Tibial nerve (tissue), 4 donors: ENCODE data around the gene ZBTB20. TPM values are rescaled to one million over a fixed set of nuclear protein-coding genes. Genes with fewer than 3 reads are reported as not detected.

Source experiments
- DNase-seq, 2 donors: peaks; one replicate each; pipeline ENCODE4 v3.0.0-alpha.2; 2019; ENCODE audit warnings: low spot score in 2 of 2
- H3K27ac ChIP-seq, 4 donors: fragments of 200-600 bp; sonication (generic) in 3 of 4; one replicate each; pipeline ENCODE4 v1.5.1; 2017 to 2019; ENCODE audit warnings: mild to moderate bottlenecking in 1 of 4
- H3K27me3 ChIP-seq, 2 donors: fragments of 200-600 bp; sonication (generic) in 1 of 2; one replicate each; pipeline versions ENCODE4 v1.5.1 to v1.6.0; 2017 to 2019
- H3K36me3 ChIP-seq, 3 donors: fragments of 200-600 bp; sonication (generic); one replicate each; pipeline ENCODE4 v1.5.1; 2018 to 2019
- H3K4me1 ChIP-seq, 4 donors: fragments of 200-600 bp; sonication (generic) in 3 of 4; one replicate each; pipeline ENCODE4 v1.5.1; 2017 to 2019
- H3K4me3 ChIP-seq, 4 donors: fragments of 200-600 bp; sonication (generic) in 3 of 4; one replicate each; pipeline ENCODE4 v1.5.1; 2017 to 2019; ENCODE audit warnings: mild to moderate bottlenecking in 1 of 4, moderate library complexity in 1 of 4
- H3K9me3 ChIP-seq, 4 donors: fragments of 200-600 bp; sonication (generic) in 3 of 4; one replicate each; pipeline ENCODE4 v1.5.1; 2017 to 2019
- CTCF ChIP-seq, 5 experiments: fragments of 200-600 bp in 3 of 5; fragments of 450-650 bp in 2 of 5; sonication (generic) in 3 of 5; IDR thresholded peaks; one replicate each; pipeline ENCODE4 v1.5.1; 2016 to 2019; ENCODE audit warnings: antibody characterized with exemption in 5 of 5, mild to moderate bottlenecking in 3 of 5, moderate library complexity in 2 of 5
- EP300 ChIP-seq, 2 donors: sonication (generic); formaldehyde crosslinking; IDR thresholded peaks; one replicate each; pipeline ENCODE4 v1.6.1; 2017; ENCODE audit warnings: antibody characterized with exemption in 2 of 2, mild to moderate bottlenecking in 1 of 2
- POLR2A ChIP-seq, 2 donors: fragments of 450-650 bp; IDR thresholded peaks; one replicate each; pipeline ENCODE4 v1.6.1; 2017; ENCODE audit warnings: antibody characterized with exemption in 2 of 2, mild to moderate bottlenecking in 2 of 2, moderate library complexity in 2 of 2
- WGBS, 2 donors: methylation state at CpG; one replicate each; pipeline ENCODE4 v1.1.5; 2018; 5-methylcytosine and 5-hydroxymethylcytosine counted together
- total RNA-seq, 4 donors: library from RNA; depleted of rRNA; stranded (reverse); fragments of >200 nt; gene quantifications; one replicate each; pipeline ENCODE4 v1.1.0, GENCODE V29; 2016

ZBTB20 gene
- total RNA-seq, 4 donors from 2014 or later = 63.3 to 127 (median 102) TPM

GRCh38 chr3:114464548-114464947, 682.5 kb downstream of the ZBTB20 start:
- no peak overlapping the region for H3K27ac ChIP-seq
- H3K4me1 ChIP-seq = peaks cover 0 to 13% (median 3%) of the 10 kb centered on the region in 4 donors
- no peak for DNase-seq
- no peak for TF ChIP-seq POLR2A (IDR thresholded peaks at IDR 0.05)
- TF ChIP-seq CTCF (IDR thresholded peaks at IDR 0.05) = no peak
- TF ChIP-seq EP300 (IDR thresholded peaks at IDR 0.05) = no peak
- H3K9me3 ChIP-seq = no peaks in the 10 kb centered on the region
- no peaks in the 10 kb centered on the region for H3K27me3 ChIP-seq
- H3K36me3 ChIP-seq = no peaks in the 10 kb centered on the region
- H3K4me3 ChIP-seq = no peak overlapping the region

GRCh38 chr3:114462750-114463149, 684.3 kb downstream of the ZBTB20 start:
- Histone ChIP-seq H3K4me3 (no peak overlapping the region), H3K36me3 (no peaks in the 10 kb centered on the region), H3K27ac (no peak overlapping the region), H3K4me1 (peaks cover 0 to 5% (median 0%) of the 10 kb centered on the region in 4 donors), H3K27me3 (no peaks in the 10 kb centered on the region), H3K9me3 (no peaks in the 10 kb centered on the region)
- TF ChIP-seq CTCF (IDR thresholded peaks at IDR 0.05) = no peak
- no peak for TF ChIP-seq POLR2A (IDR thresholded peaks at IDR 0.05)
- no peak for TF ChIP-seq EP300 (IDR thresholded peaks at IDR 0.05)
- WGBS, 2 donors = 94 to 98% methylated on average over 3 of the region's 3 CpGs
- no peak for DNase-seq

DNA sequence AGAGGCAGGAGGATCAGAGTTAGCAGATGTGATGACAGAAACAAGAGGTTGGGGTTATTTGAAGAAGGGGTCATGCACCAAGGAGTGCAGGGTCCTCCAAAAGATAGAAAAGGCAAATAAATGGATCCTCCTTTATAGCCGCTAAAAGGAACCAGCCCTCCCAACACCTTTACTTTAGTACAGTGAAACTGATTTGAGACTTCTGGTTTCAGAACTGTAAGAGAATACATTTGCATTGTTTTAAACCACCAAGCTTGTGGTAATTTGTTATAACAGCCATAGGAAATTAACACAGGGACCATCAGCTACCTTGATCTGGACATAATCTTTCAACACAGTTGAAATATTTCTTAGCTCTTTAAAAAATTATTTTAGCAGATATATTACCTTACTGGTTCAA, 686.6 kb downstream of the ZBTB20 start:
- WGBS, 2 donors = 89 to 94% methylated on average over 1 of the region's 1 CpG
- DNase-seq = no peak
- Histone ChIP-seq H3K4me1 (peaks cover 0 to 18% (median 2%) of the 10 kb centered on the region in 4 donors), H3K36me3 (no peaks in the 10 kb centered on the region), H3K27ac (no peak overlapping the region), H3K9me3 (no peaks in the 10 kb centered on the region), H3K4me3 (no peak overlapping the region), H3K27me3 (no peaks in the 10 kb centered on the region)
- TF ChIP-seq CTCF (IDR thresholded peaks at IDR 0.05) = no peak
- no peak for TF ChIP-seq EP300 (IDR thresholded peaks at IDR 0.05)
- no peak for TF ChIP-seq POLR2A (IDR thresholded peaks at IDR 0.05)

DNA sequence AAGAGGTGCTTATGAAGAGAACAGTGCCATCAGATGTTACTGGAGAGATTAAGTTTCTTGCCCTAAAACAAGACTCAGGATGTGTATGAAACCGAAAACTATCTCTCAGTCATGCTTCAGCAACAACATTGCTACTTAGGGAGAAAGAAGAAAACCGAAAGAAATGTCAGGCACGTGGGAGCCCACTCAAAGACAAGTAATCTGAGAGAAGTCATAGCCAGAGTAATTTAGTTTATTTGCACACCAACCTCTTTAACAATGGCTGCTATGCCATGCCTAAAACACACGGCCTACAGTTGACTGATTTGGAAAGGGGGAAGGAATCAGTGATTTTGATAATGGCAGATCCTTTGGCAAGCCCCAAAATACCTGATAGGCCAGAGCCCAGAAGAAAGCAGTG, 690.3 kb downstream of the ZBTB20 start:
- DNase-seq = no peak
- no peaks in the 10 kb centered on the region for H3K27me3 ChIP-seq
- peaks cover 0 to 51% (median 11%) of the 10 kb centered on the region in 4 donors for H3K4me1 ChIP-seq
- TF ChIP-seq EP300 (IDR thresholded peaks at IDR 0.05) = no peak
- TF ChIP-seq POLR2A (IDR thresholded peaks at IDR 0.05) = no peak
- WGBS, 2 donors = 80 to 91% methylated on average over 4 of the region's 4 CpGs
- H3K36me3 ChIP-seq = no peaks in the 10 kb centered on the region
- H3K27ac ChIP-seq = peak overlapping the region in 1 of 4 donors; percentile 30
- H3K4me3 ChIP-seq = no peak overlapping the region
- no peaks in the 10 kb centered on the region for H3K9me3 ChIP-seq

DNA sequence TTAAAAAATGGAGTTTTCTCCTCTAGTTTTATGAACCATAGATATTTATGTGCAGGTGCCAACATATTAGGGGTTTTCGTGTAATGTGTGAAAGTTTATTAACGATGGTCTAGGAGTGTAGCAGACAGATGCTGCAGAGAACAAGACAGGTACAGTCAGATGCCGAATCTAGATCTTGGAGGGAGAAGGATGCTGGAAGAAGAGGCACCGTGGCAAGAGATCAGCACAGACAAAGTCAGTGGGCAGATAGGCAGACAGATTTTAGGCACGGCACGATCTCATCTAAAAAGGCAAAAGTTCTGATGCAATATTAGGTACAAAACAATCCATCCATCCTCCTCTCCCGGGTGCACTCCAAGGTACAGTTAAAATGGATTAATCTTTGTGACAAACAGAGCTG, 691.7 kb downstream of the ZBTB20 start:
- no peaks in the 10 kb centered on the region for H3K27me3 ChIP-seq
- DNase-seq = no peak
- H3K27ac ChIP-seq = peak overlapping the region in 3 of 4 donors; percentile 73 to 88 (median 77)
- WGBS, 2 donors = 69 to 70% methylated on average over 7 of the region's 7 CpGs
- peaks cover 0 to 63% (median 11%) of the 10 kb centered on the region in 4 donors for H3K4me1 ChIP-seq
- no peaks in the 10 kb centered on the region for H3K9me3 ChIP-seq
- peak overlapping the region in 1 of 4 donors; percentile 48 for H3K4me3 ChIP-seq
- H3K36me3 ChIP-seq = no peaks in the 10 kb centered on the region
- TF ChIP-seq POLR2A (IDR thresholded peaks at IDR 0.05) = no peak
- no peak for TF ChIP-seq EP300 (IDR thresholded peaks at IDR 0.05)
- no peak for TF ChIP-seq CTCF (IDR thresholded peaks at IDR 0.05)
